Ovary (tissue), 3 donors: ENCODE results near the gene FGD3.

Source experiments
- POLR2A ChIP-seq: fragments of 450-650 bp; IDR thresholded peaks from one replicate; pipeline ENCODE4 v1.6.1; 2017; ENCODE audit warnings: antibody characterized with exemption, mild to moderate bottlenecking, moderate library complexity
- TF ChIP-seq, protein P1 (sequence below), 3 donors: fragments of 450-650 bp in 2 of 3; fragments of 200-600 bp in 1 of 3; IDR thresholded peaks; one replicate each; pipeline versions ENCODE4 v1.5.1 to v1.8.0; 2016 to 2022; ENCODE audit warnings: antibody characterized with exemption in 3 of 3, mild to moderate bottlenecking in 1 of 3
- donor health status: DM: no; HTN: no; CAD: no.

DNA sequence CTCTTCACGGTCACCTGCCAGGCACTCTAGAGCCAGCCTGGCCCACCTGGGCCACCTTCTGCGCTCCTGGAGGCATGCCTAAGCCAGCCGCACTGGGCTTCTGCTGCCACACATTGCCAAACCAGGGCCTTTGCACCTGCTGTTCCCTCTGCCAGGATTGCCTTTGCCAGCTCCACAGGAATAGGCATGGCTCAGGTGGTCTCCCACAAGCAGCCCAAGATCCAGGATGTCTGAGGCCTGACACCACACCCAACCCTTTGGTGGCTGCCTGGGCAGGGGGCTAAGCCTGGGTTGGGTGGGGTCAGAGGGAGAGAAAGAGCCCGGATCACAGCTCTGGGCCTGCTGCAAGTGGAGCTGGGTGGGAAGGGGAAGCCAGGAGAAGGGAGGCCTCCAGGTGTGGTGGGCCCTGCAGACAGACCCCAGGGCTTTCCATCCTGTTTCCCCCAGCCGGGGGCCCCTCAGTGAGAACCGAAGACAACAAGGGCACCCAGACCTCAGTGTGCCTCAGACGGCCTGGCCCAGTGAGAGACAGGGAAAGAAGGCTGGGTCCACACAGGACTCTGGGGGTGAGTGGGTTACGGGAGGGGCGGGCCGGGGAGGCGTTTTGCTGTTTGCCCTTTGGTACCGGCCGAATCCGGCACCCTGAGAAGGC lies 110.5 kb downstream of the FGD3 start:
- TF ChIP-seq POLR2A, result no peak
- TF ChIP-seq, protein P1, sequence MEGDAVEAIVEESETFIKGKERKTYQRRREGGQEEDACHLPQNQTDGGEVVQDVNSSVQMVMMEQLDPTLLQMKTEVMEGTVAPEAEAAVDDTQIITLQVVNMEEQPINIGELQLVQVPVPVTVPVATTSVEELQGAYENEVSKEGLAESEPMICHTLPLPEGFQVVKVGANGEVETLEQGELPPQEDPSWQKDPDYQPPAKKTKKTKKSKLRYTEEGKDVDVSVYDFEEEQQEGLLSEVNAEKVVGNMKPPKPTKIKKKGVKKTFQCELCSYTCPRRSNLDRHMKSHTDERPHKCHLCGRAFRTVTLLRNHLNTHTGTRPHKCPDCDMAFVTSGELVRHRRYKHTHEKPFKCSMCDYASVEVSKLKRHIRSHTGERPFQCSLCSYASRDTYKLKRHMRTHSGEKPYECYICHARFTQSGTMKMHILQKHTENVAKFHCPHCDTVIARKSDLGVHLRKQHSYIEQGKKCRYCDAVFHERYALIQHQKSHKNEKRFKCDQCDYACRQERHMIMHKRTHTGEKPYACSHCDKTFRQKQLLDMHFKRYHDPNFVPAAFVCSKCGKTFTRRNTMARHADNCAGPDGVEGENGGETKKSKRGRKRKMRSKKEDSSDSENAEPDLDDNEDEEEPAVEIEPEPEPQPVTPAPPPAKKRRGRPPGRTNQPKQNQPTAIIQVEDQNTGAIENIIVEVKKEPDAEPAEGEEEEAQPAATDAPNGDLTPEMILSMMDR (IDR thresholded peaks at IDR 0.05), result no peak
